ENCODE data around the gene ARHGEF18.

GRCh38 chr19:7393939-7394730 lies 45.4 kb downstream of the ARHGEF18 start:
- no peak for TF ChIP-seq CTCF (conservative IDR thresholded peaks at IDR 0.05)
- no peak for TF ChIP-seq EZH2 (IDR thresholded peaks at IDR 0.05; ENCODE audit: low read depth)
